Tibial nerve (tissue), 4 donors: ENCODE data around the gene MBOAT7. TPM values are rescaled to one million over a fixed set of nuclear protein-coding genes. Genes with fewer than 3 reads are reported as not detected.

Experiments used
- DNase-seq, 2 donors: peaks; one replicate each; pipeline ENCODE4 v3.0.0-alpha.2; 2019; ENCODE audit warnings: low spot score in 2 of 2
- H3K27ac ChIP-seq, 4 donors: fragments of 200-600 bp; sonication (generic) in 3 of 4; one replicate each; pipeline ENCODE4 v1.5.1; 2017 to 2019; ENCODE audit warnings: mild to moderate bottlenecking in 1 of 4
- H3K27me3 ChIP-seq, 2 donors: fragments of 200-600 bp; sonication (generic) in 1 of 2; one replicate each; pipeline versions ENCODE4 v1.5.1 to v1.6.0; 2017 to 2019
- H3K36me3 ChIP-seq, 3 donors: fragments of 200-600 bp; sonication (generic); one replicate each; pipeline ENCODE4 v1.5.1; 2018 to 2019
- H3K4me1 ChIP-seq, 4 donors: fragments of 200-600 bp; sonication (generic) in 3 of 4; one replicate each; pipeline ENCODE4 v1.5.1; 2017 to 2019
- H3K4me3 ChIP-seq, 4 donors: fragments of 200-600 bp; sonication (generic) in 3 of 4; one replicate each; pipeline ENCODE4 v1.5.1; 2017 to 2019; ENCODE audit warnings: mild to moderate bottlenecking in 1 of 4, moderate library complexity in 1 of 4
- H3K9me3 ChIP-seq, 4 donors: fragments of 200-600 bp; sonication (generic) in 3 of 4; one replicate each; pipeline ENCODE4 v1.5.1; 2017 to 2019
- CTCF ChIP-seq, 5 experiments: fragments of 200-600 bp in 3 of 5; fragments of 450-650 bp in 2 of 5; sonication (generic) in 3 of 5; IDR thresholded peaks; one replicate each; pipeline ENCODE4 v1.5.1; 2016 to 2019; ENCODE audit warnings: antibody characterized with exemption in 5 of 5, mild to moderate bottlenecking in 3 of 5, moderate library complexity in 2 of 5
- EP300 ChIP-seq, 2 donors: sonication (generic); formaldehyde crosslinking; IDR thresholded peaks; one replicate each; pipeline ENCODE4 v1.6.1; 2017; ENCODE audit warnings: antibody characterized with exemption in 2 of 2, mild to moderate bottlenecking in 1 of 2
- POLR2A ChIP-seq, 2 donors: fragments of 450-650 bp; IDR thresholded peaks; one replicate each; pipeline ENCODE4 v1.6.1; 2017; ENCODE audit warnings: antibody characterized with exemption in 2 of 2, mild to moderate bottlenecking in 2 of 2, moderate library complexity in 2 of 2
- WGBS, 2 donors: methylation state at CpG; one replicate each; pipeline ENCODE4 v1.1.5; 2018; 5-methylcytosine and 5-hydroxymethylcytosine counted together
- total RNA-seq, 4 donors: library from RNA; depleted of rRNA; stranded (reverse); fragments of >200 nt; gene quantifications; one replicate each; pipeline ENCODE4 v1.1.0, GENCODE V29; 2016

The MBOAT7 gene
- total RNA-seq, 4 donors from 2014 or later, result 45.0 to 94.5 (median 50.2) TPM

DNA sequence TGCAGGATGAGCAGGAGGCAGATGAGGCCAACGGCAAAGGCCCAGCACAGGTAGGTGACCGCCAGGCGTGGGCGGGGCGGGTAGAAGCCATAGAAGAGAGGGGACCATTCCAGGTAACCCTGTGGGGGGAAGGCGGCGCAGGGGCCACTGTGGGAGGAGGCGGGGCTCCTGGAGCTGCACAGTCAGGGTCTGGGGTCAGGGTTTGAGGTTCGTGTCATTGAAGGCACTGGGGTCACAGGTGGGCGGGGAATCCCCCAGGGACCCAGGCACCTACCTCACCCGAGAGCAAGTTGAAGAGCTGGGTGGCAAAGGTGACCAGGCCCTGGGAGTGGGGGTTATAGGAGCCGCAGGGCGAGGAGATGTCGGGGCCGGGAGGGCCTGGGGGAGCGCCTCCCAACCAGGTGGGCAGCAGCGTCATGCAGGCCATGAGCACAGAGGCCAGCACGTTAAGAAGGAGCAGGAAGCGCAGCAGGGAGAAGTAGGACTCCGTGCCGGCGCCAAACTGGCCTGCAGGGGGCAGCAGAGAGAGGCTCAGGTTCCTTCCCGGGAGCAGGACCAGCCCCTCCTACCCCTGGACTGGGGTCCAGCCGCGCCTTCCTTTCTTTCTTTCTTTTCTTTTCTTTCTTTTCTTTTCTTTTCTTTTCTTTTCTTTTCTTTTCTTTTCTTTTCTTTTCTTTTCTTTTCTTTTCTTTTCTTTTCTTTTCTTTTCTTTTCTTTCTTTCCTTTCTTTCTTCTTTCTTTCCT lies 21.0 kb downstream of the MBOAT7 start:
- no peak for TF ChIP-seq POLR2A (IDR thresholded peaks at IDR 0.05)
- peak; percentile 78 to 95 (median 83) for TF ChIP-seq CTCF (IDR thresholded peaks at IDR 0.05)
- no peak for TF ChIP-seq EP300 (IDR thresholded peaks at IDR 0.05)
- H3K4me1 ChIP-seq, result peaks cover 0 to 23% (median 2%) of the 10 kb centered on the region in 4 donors
- no peak overlapping the region for H3K27ac ChIP-seq
- no peaks in the 10 kb centered on the region for H3K9me3 ChIP-seq
- DNase-seq, result peak; percentile 80 to 94
- H3K27me3 ChIP-seq, result peaks cover 0 to 7% of the 10 kb centered on the region in 2 donors
- 29 to 36% methylated on average over 19 to 25 of the region's 25 CpGs for WGBS, 2 donors
- no peaks in the 10 kb centered on the region for H3K36me3 ChIP-seq
- no peak overlapping the region for H3K4me3 ChIP-seq

DNA sequence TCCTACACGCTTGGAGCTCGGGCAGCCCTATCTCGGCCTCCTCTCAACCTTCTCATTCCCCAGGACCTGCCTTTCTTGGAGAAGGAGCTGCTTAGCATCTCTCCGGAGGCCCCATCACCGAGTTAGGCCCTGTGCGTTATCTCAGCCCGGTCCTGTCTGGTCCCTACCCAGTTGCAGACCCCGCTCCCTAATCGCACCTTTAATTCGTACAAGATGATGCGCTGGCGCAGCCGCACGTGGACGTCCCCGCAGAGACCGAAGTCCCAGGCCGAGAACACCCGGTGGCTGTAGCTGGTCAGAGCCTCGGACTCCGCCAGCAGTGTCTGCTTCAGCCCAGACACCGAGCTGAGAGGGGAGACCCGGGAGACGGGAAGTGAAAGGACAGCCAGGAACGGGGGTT lies 24.2 kb downstream of the MBOAT7 start:
- Histone ChIP-seq H3K36me3 (no peaks in the 10 kb centered on the region), H3K27me3 (no peaks in the 10 kb centered on the region), H3K4me1 (peaks cover 0 to 49% (median 23%) of the 10 kb centered on the region in 4 donors), H3K9me3 (no peaks in the 10 kb centered on the region), H3K4me3 (no peak overlapping the region), H3K27ac (no peak overlapping the region)
- no peak for DNase-seq
- 90% methylated on average over 25 of the region's 25 CpGs for WGBS, 2 donors
- no peak for TF ChIP-seq CTCF (IDR thresholded peaks at IDR 0.05)
- no peak for TF ChIP-seq EP300 (IDR thresholded peaks at IDR 0.05)
- TF ChIP-seq POLR2A (IDR thresholded peaks at IDR 0.05), result no peak

- TF ChIP-seq EP300 (IDR thresholded peaks at IDR 0.05) (no peak), POLR2A (IDR thresholded peaks at IDR 0.05) (no peak)
Measured at GRCh38 chr19:54164369-54165068, 24.9 kb downstream of the MBOAT7 start.

DNA sequence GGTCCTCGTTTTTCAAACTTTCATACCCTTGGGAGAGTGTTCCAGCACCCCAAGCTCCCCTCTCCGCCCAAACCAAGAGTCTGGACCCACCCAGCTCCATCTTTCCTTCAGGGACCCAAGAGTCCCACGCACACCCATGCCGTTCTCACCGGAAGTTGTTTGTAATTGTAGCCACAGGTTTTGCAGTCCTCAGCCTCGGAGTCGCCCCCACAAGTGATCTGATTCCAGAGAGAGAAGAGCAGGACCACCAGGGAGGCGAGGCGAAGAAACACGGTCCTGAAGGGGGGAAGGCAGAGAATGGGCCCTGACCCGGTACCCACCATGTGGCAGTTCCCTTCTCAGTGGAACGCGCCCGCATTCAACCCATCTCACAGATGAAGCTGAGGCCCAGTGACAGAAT lies 26.5 kb downstream of the MBOAT7 start:
- peaks cover 0 to 57% (median 31%) of the 10 kb centered on the region in 4 donors for H3K4me1 ChIP-seq
- TF ChIP-seq POLR2A (IDR thresholded peaks at IDR 0.05) (no peak), EP300 (IDR thresholded peaks at IDR 0.05) (no peak), CTCF (IDR thresholded peaks at IDR 0.05) (no peak)
- H3K27me3 ChIP-seq, result no peaks in the 10 kb centered on the region
- H3K27ac ChIP-seq, result peak overlapping the region in 2 of 4 donors; percentile 39 to 60
- no peak for DNase-seq
- peaks cover 0 to 5% (median 4%) of the 10 kb centered on the region in 3 donors for H3K36me3 ChIP-seq
- no peaks in the 10 kb centered on the region for H3K9me3 ChIP-seq
- peak overlapping the region in 1 of 4 donors; percentile 51 for H3K4me3 ChIP-seq
- WGBS, 2 donors, result 61 to 70% methylated on average over 14 of the region's 14 CpGs

More at GRCh38 chr19:54164369-54165068, 24.9 kb downstream of the MBOAT7 start:
- 9 to 14% methylated on average over 37 of the region's 37 CpGs for WGBS, 2 donors
- no peak overlapping the region for H3K4me3 ChIP-seq
- DNase-seq, result peak in 1 of 2 donors; percentile 36
- H3K27me3 ChIP-seq, result no peaks in the 10 kb centered on the region
- H3K4me1 ChIP-seq, result peaks cover 0 to 51% (median 24%) of the 10 kb centered on the region in 4 donors
- no peak overlapping the region for H3K27ac ChIP-seq
- no peaks in the 10 kb centered on the region for H3K9me3 ChIP-seq
- no peaks in the 10 kb centered on the region for H3K36me3 ChIP-seq

DNA sequence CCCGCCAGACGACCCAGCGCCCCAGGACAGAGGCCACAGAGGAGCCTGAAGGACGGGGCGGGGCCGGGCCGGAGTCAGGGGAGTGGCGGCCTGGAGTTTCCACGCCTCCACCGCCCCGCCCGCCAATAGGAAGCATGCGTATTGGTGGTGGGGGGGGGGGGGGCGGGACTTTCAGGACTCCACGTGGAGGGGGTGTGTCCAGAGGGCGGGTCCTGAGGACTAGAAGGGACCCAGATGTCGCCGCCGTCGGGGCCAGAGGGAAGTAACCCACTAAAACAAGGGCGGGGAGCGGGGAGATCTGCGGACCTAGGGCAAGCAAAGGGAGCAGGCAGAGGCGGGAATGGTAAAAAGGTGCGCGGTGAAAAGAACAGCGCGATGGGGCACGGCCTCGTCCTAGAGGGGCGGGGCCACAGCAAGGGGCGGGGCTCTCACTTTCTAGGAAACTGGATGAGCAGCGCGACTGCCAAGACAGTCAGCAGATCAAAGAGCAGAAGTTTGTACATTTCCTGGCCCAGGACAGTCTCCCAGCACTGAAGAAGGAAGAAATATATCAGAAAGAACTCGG lies 27.1 kb downstream of the MBOAT7 start:
- Histone ChIP-seq H3K27ac (peak overlapping the region in 2 of 4 donors; percentile 39 to 43), H3K9me3 (no peaks in the 10 kb centered on the region), H3K4me3 (peak overlapping the region in 2 of 4 donors; percentile 39 to 51), H3K27me3 (no peaks in the 10 kb centered on the region), H3K4me1 (peaks cover 0 to 61% (median 31%) of the 10 kb centered on the region in 4 donors), H3K36me3 (peaks cover 0 to 11% (median 10%) of the 10 kb centered on the region in 3 donors)
- WGBS, 2 donors, result 3% methylated on average over 19 to 34 of the region's 35 CpGs
- no peak for TF ChIP-seq POLR2A (IDR thresholded peaks at IDR 0.05)
- TF ChIP-seq EP300 (IDR thresholded peaks at IDR 0.05), result peak in 1 of 2 donors; percentile 20
- DNase-seq, result peak; percentile 73 to 79
